GM12892 (cell line): ENCODE measurements around the gene FGL2.

ENCODE experiments used
- POLR2AphosphoS5 ChIP-seq: IDR thresholded peaks from 2 replicates; pipeline ENCODE4 v1.6.1; 2011; ENCODE audit warnings: low read depth, low read length, control low read depth
- TAF1 ChIP-seq: IDR thresholded peaks from 2 replicates; pipeline ENCODE4 v1.6.1; 2011; ENCODE audit warnings: low read depth, mild to moderate bottlenecking, control low read depth, low read length, borderline replicate concordance

GRCh38 chr7:77200542-77200941, 923 bp upstream of the FGL2 start:
- no peak for TF ChIP-seq TAF1
- no peak for TF ChIP-seq POLR2AphosphoS5
